KMS-11 (cell line): ENCODE results near the gene CCIN.

Experiments used
- H2AFZ ChIP-seq: fragments of 200-600 bp; sonication (generic); 2 replicates; pipeline ENCODE4 v1.6.1; 2016; ENCODE audit warnings: antibody characterized with exemption, mixed run types, low read depth
- H3K27ac ChIP-seq: fragments of 200-600 bp; sonication (generic); 2 replicates; pipeline ENCODE4 v1.6.1; 2016; ENCODE audit warnings: mild to moderate bottlenecking, mixed run types
- H3K27me3 ChIP-seq: fragments of 200-600 bp; sonication (generic); 2 replicates; pipeline ENCODE4 v1.6.1; 2017; ENCODE audit warnings: mild to moderate bottlenecking, low read depth, mixed run types, moderate library complexity; ENCODE audit not compliant: insufficient read depth
- H3K36me3 ChIP-seq: fragments of 200-600 bp; sonication (generic); 2 replicates; pipeline ENCODE4 v1.6.1; 2017; ENCODE audit warnings: mild to moderate bottlenecking, mixed run types; ENCODE audit not compliant: insufficient read depth
- H3K4me1 ChIP-seq: fragments of 200-600 bp; sonication (generic); 2 replicates; pipeline ENCODE4 v1.6.1; 2016; ENCODE audit warnings: mild to moderate bottlenecking, low read depth, mixed run types; ENCODE audit not compliant: poor library complexity, severe bottlenecking
- H3K4me2 ChIP-seq: fragments of 200-600 bp; sonication (generic); 2 replicates; pipeline ENCODE4 v1.7.0; 2016; ENCODE audit warnings: mild to moderate bottlenecking, mixed run types
- H3K4me3 ChIP-seq: fragments of 200-600 bp; sonication (generic); IDR thresholded peaks from 2 replicates; pipeline ENCODE4 v1.6.1; 2017; ENCODE audit warnings: low read depth, low read length, mixed read lengths; ENCODE audit not compliant: insufficient read depth
- H3K79me2 ChIP-seq: fragments of 200-600 bp; sonication (generic); 2 replicates; pipeline ENCODE4 v1.6.1; 2016; ENCODE audit warnings: low read depth, mixed run types; ENCODE audit not compliant: insufficient read depth
- H3K9ac ChIP-seq: fragments of 200-600 bp; sonication (generic); 2 replicates; pipeline ENCODE4 v1.6.1; 2016; ENCODE audit warnings: mild to moderate bottlenecking, mixed run types
- H4K20me1 ChIP-seq: fragments of 200-600 bp; sonication (generic); 2 replicates; pipeline ENCODE4 v1.6.1; 2016; ENCODE audit warnings: mild to moderate bottlenecking, mixed run types; ENCODE audit not compliant: insufficient read depth
- CTCF ChIP-seq: fragments of 200-600 bp; sonication (generic); conservative IDR thresholded peaks from 2 replicates; pipeline ENCODE4 v1.6.1; 2017; ENCODE audit warnings: low read depth, mild to moderate bottlenecking, antibody characterized with exemption, low read length, moderate library complexity, mixed read lengths

The CCIN gene

GRCh38 chr9:36165826-36166167 is 3.4 kb upstream of the CCIN start:
- H2AFZ ChIP-seq = no peak overlapping the region
- no peaks in the 10 kb centered on the region for H3K79me2 ChIP-seq
- no peaks in the 10 kb centered on the region for H4K20me1 ChIP-seq
- H3K27ac ChIP-seq = no peak overlapping the region
- H3K4me1 ChIP-seq = no peaks in the 10 kb centered on the region
- H3K4me2 ChIP-seq = peak overlapping the region; percentile 79; the same call in 1 of the 2 replicates
- no peak overlapping the region for H3K9ac ChIP-seq
- no peak overlapping the region for H3K4me3 ChIP-seq
- no peak for TF ChIP-seq CTCF
- no peaks in the 10 kb centered on the region for H3K36me3 ChIP-seq
- H3K27me3 ChIP-seq = no peaks in the 10 kb centered on the region

GRCh38 chr9:36166168-36166927 is 2.8 kb upstream of the CCIN start:
- peak overlapping the region; percentile 79 for H3K4me2 ChIP-seq
- no peaks in the 10 kb centered on the region for H3K36me3 ChIP-seq
- peak; percentile 80 for TF ChIP-seq CTCF
- H3K27me3 ChIP-seq = no peaks in the 10 kb centered on the region
- H4K20me1 ChIP-seq = no peaks in the 10 kb centered on the region
- H3K9ac ChIP-seq = no peak overlapping the region
- H3K4me3 ChIP-seq = no peak overlapping the region
- H2AFZ ChIP-seq = peak overlapping the region; percentile 90
- H3K27ac ChIP-seq = no peak overlapping the region
- H3K79me2 ChIP-seq = no peaks in the 10 kb centered on the region
- H3K4me1 ChIP-seq = no peaks in the 10 kb centered on the region

GRCh38 chr9:36169708-36170107 is 520 bp downstream of the CCIN start:
- H3K9ac ChIP-seq = no peak overlapping the region
- TF ChIP-seq CTCF = no peak
- H3K79me2 ChIP-seq = no peaks in the 10 kb centered on the region
- H3K36me3 ChIP-seq = no peaks in the 10 kb centered on the region
- no peaks in the 10 kb centered on the region for H4K20me1 ChIP-seq
- no peak overlapping the region for H3K27ac ChIP-seq
- H3K4me1 ChIP-seq = no peaks in the 10 kb centered on the region
- H3K27me3 ChIP-seq = no peaks in the 10 kb centered on the region
- H3K4me2 ChIP-seq = no peak overlapping the region
- H3K4me3 ChIP-seq = no peak overlapping the region
- no peak overlapping the region for H2AFZ ChIP-seq

GRCh38 chr9:36170531-36170930 is 1.3 kb downstream of the CCIN start:
- H3K27ac ChIP-seq = no peak overlapping the region
- no peak overlapping the region for H3K4me2 ChIP-seq
- H3K36me3 ChIP-seq = no peaks in the 10 kb centered on the region
- no peaks in the 10 kb centered on the region for H3K4me1 ChIP-seq
- H3K79me2 ChIP-seq = no peaks in the 10 kb centered on the region
- no peak overlapping the region for H3K9ac ChIP-seq
- H3K27me3 ChIP-seq = no peaks in the 10 kb centered on the region
- no peaks in the 10 kb centered on the region for H4K20me1 ChIP-seq
- no peak overlapping the region for H2AFZ ChIP-seq
- no peak overlapping the region for H3K4me3 ChIP-seq
- no peak for TF ChIP-seq CTCF
